Stimulated activated CD4-positive, alpha-beta T cell treated with anti-CD3 and anti-CD28 coated beads, TNF-alpha, amount 100 ng/mL, for 24 hours (primary cell): ENCODE data around the gene RASAL1.

Source experiments
- DNase-seq, 3 experiments: peaks; one replicate each; pipeline ENCODE4 v3.0.0-alpha.2; 2020; ENCODE audit warnings: low read depth in 3 of 3

RASAL1 gene

DNA sequence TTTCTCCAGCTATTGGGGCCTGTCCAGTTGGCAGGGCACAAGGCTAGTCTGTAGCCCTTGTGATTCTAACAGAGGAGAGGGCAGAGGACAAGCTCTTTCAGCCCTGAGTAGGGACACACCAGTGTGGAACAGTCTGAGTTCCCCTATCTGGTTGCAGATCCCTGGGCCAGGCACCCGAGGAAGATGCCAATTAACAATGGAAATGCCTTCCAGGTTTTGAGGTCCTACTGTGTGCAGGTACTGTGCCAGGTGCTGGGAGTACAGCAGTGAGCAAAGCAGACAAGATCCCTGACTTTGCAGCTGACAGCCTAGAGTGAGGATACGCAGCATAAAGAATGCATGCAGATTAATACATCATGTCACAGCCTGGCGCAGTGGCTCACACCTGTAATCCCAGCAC is 62.0 kb downstream of the RASAL1 start:
- no peak for DNase-seq

DNA sequence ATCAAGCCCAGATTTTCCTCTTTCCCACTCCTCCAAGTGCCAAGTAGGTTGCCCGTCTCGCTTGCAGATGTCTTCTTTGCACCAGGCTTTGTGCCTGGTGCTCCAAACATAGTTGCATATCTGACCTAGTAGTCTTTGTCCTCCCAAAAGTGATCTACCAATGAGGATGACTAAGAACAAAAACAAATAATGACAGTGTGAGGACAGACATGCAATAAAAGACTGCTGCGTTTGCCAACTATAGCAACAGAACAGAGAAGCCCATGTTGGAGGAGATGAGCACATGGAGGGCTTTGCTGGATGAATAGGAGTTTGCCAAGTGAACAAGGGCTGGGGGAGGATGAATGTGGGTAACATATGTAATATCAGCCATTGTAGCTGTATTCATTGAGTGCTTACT is 63.4 kb downstream of the RASAL1 start:
- no peak for DNase-seq

DNA sequence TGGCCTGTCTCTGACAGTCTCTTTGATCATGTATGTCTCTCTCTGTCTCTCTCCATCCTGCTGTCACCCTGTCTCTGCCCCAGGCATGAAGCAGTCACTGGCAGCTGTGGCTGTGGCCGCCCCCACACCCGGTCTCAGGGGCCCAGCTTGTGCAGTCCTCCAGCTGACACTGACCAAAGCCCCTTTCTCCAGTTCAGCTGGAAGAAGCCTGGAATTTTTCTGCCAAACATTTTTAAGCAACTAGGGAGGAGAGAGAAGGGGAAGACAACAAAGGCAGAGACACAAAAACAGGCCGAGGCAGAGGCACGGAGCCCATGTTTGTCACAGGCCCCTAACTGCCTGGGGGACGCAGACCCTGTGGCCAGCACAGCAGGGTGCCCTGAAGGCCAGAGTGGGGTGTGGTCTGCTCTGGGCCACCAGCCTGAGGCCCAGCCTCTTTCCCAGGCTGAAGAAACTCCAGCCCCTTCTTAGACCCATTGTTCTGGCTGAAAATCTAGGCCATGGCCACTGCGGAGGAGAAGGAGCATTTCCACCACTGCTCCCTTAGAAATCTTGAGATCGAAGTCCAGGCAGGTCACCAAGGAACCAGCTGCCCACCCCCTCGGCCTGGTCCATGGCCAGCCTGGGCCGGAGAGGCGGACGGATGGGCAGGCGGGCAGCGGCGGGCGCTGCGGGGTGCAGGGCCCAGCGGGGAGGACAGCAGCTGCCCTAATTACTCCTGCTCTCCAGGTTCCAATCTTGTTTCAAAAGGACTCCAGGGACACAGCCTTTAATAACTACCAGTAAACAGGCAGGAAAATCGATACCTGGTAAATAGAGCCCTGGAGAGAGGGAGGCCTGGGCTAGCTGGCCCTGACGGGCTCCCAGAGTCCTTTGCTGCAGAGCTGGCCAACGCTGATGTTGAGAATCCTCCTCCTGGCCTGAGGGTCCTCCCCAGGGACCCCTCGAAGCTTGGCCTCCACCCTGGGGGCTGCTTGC is 64.1 kb downstream of the RASAL1 start:
- DNase-seq, result no peak

DNA sequence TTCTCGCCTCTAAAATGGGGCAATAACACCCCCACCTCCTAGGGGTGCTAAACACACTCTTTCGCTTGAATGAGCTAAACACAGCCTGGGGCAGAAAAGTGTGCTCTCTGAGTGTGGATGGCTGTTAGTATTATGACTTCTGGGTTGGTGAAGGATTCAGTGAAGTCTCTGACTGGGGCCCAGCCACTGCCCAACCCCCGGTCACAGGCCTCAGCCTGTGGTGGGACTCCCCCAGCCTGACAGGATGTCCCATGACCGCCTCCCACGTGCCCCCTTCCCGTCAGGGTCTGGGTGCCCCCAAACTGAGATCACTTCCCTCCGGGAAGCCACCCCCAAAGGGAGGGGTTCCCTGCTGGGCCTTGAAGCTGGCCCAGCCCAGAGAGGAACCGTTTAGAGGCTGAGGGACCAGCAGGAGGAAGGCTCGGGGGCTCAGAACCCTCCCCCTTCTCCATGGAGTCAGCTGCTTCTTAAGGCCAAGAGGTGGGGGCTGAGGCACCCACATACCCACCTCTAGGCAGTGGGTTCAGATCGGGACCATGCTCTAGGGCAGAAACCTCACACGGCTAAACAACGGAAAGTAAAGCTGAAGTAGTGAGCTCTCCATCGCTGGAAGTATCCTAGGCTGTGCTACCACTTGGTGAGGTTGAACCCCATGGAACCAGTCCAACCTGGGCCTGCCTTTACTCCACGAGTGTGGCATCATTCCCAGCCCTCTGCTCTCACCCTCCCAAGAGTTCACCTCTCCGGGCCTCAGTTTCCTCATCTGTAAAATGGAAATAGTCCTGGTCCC is 65.2 kb downstream of the RASAL1 start:
- peak in 1 of 3 experiments; percentile 59 for DNase-seq

DNA sequence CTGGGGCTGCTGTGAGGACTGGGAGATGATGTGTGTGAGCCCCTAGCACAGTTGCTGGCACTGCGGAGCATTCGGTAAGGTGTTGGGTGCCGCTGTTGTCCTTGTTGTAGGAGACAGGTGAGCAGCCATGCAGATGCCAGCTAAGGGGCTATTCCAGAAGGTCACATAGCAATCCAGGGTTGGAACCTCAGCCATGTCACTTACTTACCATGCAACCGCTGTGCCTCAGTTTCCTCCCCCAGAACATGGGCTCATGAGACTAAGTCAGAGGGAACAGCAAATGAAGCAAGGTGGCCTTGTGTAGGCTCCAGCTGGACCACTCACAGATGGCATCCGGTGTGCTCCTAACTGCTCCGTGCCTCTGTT is 65.8 kb downstream of the RASAL1 start:
- no peak for DNase-seq

DNA sequence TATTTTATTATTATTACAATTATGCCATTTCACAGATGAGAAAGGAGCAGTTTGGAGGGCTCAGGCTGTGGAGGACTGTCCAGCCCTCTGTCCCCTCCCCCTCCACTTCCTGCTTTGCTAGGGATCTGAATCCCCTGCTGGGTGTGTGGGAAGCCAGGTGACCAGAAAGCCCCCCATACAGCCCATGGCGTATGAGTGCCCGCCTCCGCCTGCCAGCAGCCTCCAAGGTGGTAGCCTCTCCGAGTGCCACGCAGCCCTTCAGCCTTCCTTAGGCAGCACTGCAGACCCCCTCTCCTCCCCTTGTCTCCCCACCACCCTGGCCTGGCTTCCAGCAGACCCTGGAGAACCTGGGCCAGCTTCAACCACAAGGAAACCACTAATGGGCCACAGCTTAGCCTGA is 66.4 kb downstream of the RASAL1 start:
- no peak for DNase-seq

DNA sequence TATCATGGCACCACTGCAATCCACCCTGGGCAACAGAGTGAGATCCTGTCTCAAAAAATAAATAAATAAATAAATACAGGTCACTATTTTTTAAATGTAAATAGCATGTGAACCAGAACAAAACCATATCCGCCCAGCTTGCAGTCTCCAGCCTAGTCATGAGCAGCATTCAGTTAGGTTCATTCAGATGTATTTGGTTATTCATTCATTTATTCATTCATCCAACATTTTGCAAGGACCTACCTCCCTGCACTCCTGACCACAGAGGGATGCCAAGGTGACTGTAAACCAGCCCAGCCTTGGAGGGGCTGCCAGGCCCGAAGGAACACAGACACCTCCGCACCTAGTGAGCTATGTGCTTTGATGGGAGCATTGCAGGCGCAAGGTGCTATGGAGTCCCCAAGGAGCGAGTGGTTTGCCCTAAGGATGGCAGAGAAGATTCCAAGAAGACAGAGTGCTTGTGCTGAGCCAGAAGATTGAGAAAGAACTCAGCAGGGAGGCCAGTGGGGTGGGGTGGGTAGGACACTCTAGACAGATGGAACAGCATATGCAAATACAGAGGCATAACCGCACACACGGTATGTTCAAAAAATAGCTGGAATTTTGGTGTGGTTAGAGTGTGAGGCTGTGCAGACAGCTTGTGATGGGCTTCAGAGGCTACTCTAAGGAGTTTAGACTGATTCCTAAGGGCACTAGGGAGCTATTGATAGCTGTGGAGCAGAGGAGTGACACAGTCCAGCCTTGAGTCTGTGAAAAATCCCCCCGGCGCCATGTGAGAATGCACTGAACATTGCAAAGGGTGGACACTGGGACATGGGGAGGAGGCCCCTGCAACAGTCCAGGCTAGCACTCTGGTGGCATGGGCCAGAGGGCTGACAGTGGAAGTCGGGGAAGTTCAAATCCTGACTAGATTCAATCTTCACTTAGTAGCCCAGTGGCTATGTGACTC is 67.3 kb downstream of the RASAL1 start:
- no peak for DNase-seq

DNA sequence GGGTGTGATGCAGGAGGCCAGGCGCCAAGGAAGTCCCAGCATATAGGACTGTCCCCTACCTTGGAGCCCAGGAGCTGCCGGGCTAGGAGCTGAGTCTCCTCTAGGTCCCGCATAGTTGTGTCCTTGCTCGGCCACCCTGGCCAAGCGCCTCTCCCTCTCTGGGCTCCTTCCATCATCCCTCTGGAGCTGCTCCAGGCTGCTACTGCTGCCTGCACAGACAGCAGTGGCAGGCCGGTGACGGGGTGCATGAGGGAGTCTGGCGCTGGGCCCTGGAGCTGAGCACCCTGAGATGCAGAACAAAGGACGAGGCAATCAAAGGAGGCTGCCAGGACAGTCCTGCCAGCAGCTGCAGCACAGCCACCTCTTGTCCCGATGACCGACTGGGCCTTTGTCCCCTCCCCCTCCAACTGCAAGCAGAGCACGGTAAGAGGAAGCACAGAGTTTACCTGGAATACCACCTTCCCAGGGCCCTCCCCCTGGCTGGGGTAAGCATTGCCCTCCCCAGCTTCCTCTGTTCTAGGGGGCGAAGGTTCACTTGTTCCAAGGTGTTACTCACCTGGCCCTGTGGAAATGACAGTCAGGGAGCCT is 68.7 kb downstream of the RASAL1 start:
- DNase-seq, result no peak

DNA sequence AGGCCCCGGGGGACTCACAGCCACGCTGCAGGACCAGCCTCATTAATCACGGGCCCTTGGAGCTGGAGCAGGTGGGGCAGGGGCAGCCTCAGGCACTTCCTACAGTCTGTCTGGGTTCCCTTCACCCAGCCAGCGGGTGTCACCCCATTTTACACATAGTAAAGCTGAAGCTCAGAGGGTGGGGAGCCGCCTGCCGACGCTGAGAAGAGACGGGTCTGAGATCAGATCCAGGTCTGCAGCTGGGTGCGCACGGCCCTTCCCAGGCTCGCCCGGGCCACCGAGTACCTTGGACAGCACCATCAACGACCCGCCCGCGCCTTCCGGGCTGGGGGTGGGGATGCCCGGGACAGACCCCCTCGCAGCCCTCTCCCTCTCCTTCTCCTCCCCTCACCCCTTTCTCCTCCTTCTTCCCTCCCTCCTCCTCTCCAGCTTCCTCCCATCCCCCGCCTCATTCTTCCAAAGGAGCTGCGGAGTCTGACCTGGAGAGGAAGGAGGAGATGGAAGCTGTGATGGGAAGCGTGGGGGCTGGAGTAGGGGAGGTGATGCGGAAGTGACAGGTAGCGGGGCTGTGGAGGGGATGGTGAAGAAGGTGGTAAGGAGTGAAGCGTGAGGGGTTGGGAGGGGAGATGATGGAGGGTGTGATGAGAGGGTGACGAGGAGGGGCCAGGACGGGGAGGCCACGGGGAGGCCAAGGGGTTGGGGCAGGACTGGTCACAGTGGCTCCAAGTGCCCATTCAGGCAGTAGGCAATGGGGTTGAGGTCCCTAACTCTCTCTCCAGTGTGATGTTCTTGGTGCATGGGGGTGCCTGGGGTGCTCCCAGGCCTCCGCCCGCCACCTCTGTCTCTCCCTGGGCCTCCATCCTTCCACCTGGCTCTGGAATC is 70.2 kb downstream of the RASAL1 start:
- DNase-seq, result no peak

DNA sequence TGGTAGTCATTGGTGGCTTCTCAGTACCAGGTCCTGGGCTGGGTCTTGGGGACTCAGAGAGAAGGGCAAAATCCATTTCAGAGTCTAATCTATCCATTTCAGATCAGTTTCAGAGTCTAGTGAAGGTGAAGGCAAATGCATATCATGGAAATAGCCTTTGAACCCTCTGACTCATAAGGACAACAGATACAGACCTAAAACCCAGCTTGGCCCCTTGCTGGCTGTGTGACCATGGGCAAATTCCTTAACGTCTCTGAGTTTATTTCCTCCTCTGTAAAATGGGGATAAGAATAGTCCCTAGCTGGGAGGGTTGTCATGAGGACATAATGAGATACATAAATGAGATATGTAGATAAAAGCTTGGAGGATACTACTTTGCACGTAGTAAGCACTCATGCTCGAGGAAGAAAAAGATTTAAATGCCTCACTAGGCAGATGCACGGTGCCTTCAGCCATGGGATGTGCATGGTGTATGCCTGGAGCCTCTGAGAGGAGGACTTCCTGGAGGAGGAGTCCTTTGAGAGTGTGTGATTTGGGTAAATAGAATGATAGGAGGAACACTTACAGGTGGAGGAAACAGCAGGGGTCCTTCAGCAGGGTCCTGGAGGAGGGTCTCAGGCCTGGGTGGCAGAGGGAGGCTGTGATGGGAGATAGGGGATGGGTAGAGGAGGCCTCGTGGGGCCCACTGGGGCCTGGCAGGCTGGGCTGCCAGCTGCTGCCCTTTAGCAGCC is 71.0 kb downstream of the RASAL1 start:
- DNase-seq, result no peak

DNA sequence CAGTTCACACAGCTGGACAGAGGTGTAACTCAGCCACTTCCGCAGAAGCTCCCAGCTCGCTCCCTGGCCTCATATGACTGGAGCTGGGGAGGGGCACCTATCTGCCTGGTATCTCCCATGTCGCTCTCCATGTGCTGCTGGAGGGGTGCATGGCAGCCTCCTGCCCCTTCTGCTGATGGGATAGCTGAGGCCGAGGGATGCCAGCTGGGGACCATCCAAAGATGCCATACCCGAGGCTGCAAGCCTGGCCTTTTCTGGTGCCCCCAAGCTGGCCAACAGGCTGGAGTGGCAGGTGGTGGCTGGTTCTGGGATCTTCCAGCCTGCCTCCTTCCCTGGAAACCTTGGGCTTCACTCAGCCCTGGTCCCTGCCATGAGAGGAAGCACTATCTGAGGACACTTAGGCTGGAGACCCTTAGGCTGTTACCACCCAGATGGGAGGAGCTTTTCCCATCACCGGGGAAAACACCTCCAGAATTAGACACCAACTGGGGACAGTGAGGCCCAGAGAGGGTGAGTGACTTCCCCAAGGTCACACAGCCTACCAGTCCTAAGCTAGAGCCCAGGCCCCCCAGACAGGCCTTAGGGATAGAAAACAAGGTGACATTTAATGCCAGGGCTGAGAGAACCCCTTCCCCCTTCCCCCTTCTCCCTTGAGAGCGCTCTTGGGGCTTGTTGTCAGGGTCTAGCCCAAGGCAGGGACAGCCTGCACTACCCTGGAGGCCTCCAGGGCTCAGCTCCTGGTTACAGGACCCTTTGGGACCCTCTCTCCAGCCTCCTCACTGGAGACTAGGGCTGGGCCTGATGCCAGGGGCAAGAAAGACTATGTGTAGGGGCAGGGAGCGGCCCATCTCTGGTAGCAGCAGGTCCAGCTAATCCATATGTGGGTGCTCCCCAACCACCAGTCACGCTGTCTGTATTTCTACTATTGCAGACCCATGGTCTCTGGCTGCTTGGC is 71.9 kb downstream of the RASAL1 start:
- no peak for DNase-seq

DNA sequence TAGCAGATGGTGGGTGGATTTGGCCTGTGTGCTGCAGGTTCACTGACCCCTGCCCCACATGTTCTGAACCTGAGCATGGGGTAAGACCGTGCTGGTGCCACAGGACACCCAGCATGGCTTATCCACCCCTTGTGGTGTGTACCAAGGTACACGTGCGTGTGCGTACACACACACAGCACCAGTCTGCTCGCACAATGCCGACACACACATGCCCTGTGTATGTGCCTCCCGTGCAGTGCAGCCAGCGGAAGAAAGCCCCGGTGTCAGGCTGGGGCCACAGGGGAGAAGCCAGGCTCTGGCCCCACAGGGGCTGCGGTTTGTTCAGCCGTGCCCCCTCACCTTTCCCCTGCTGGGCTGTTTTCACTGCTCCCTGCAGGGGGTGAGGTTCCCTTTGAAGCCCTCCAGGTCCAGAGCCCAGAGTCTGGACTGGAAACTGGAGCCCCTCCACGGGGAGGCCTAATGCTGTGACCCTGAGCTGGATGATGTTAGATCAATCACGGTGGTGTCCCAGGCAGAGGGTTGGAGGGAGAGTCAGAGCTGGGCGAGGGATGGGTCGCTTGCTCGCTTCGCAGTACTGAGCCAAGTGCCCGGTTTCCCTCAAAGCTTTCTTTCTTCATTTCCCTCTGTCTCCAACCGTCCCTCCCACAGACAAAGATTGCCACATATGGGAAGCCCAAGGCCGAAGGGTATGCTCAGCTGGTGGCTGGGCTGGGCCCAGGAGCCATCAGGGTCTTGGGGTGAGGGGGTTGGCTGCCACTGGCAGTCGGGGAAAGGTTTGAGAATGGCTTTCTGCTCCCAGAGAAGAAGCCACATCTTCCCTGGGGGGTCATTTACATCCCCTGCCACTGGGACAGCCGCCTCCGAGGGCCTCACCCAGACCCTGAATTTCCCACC is 72.8 kb downstream of the RASAL1 start:
- no peak for DNase-seq

DNA sequence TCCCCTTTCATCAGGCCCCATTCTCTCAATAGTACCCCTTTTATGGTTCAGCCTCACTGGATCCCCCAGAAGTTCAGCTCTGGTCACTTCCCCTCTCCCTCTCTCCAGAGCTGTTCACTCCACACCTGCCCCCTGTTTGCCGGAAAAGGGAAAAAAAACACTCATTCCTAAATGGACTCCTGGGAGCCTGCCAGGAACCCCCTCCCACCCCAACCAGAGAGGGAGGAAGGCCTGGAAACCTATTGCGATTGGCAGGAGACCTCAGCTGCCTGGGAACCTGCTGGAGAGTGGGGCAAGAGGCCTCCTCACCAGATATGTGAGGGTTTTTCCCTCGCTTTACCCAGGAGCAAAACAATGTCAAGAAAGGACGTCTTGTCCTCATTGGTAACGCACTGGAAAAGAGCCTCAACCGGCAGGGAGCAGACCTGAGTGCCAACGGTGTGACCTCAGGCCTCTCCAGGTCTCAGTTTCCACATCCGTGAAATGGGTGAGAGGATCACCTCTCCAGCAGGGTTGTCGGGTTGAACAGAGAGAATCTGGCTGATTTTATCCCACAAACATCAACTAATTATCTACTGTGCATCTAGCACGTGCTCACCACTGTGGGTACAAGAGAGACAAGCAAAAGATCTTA is 74.4 kb downstream of the RASAL1 start:
- no peak for DNase-seq

DNA sequence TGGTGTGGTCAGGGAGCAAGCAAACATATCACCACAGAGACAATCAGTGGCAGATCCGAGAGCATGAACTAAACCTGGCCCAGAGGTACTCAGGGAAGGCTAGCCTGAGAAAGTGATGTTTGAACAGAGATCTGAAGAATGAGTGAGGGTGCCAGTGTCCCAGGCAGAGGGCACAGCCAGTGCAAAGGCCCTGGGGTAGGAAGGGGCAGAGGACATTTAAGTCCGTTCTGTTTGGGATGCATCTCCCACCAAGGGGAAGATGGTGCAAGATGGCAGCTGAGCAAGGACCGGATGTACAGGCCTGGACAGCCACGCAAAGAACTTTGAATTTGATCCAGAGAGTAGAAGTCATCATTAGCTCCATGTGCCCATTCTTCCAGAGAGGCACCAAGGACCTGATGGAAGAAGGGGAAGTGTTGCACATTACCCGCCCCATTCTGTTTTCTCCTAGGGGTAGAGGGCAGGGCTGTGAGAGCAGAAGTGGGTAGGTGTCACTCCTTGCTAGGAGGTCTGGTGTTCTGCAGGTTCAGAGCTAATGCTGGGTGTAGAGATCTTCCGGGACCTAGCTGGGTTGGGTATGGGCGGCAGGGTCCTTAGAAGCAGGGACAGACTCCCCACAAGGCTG is 75.1 kb downstream of the RASAL1 start:
- DNase-seq, result no peak

DNA sequence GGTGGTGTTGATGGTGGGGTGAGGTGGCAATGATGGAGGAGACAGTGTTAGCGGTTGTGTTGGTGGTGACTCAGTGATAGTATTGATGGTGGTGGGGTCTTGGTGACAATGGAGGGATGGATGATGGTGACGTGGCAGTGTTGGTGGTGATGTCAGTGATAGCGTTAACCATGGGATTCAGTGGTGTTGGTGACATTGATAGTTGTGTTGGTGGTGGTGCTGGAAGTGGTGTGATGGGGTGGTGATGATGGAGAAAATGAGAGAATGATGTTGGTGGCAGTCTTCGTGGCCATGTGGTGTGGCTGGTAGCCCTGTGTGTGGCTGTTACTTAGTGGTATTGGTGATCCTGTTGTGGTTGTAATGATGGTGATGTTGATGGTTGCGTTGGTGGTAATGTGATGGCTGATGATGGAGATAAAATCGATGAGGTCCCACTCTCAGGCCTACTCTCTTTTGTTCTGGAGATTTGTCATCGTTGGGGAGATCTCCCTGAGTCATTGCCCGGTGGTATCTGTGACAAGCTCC is 76.4 kb downstream of the RASAL1 start:
- DNase-seq, result no peak

DNA sequence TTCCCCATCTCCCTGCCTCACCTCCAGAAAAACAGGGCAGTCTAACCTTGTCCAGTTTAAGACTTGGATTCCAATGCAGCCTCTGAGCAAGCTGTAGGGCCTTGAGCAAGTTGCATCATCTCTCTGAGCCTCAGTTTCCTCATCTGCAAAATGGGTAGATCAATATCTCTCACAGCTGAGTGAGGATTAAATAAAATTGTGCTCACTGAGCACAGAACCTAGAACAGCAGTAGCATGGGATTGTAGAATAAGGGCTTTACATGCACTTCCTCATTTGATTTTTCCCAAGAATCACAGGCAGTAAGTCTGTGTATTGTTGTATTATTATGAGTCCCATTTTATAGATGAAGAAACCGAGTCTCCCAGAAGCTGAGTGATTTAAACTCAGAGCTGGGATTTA is 77.0 kb downstream of the RASAL1 start:
- no peak for DNase-seq
